Spleen (tissue), 7 donors: Measurements from ENCODE around the gene IDUA.

Source experiments
- CTCF ChIP-seq, 11 experiments: fragments of 200-600 bp in 7 of 11; fragments of 450-650 bp in 4 of 11; sonication (generic) in 4 of 11; IDR thresholded peaks in 8 of 11; conservative IDR thresholded peaks in 3 of 11; 1 replicate in 7 of 11; 2 replicates in 4 of 11; pipeline versions ENCODE4 v1.4.0 to v1.8.0; 2016 to 2021; ENCODE audit warnings: antibody characterized with exemption in 11 of 11, inconsistent platforms in 4 of 11, mild to moderate bottlenecking in 1 of 11
- POLR2A ChIP-seq, 3 donors: fragments of 450-650 bp; IDR thresholded peaks; one replicate each; pipeline ENCODE4 v1.5.1; 2017; ENCODE audit warnings: antibody characterized with exemption in 3 of 3, mild to moderate bottlenecking in 1 of 3
- donor health status: DM: no; HTN: no; CAD: no; lungs with moderate emphysema.
- donor health status: DM: no; HTN: no; CAD: no.
- donor health status: DM: no; HTN: no; CAD: no.

- TF ChIP-seq CTCF (IDR thresholded peaks at IDR 0.05 in 8 of 11, conservative IDR thresholded peaks at IDR 0.05 in 3 of 11): no peak
- TF ChIP-seq POLR2A (IDR thresholded peaks at IDR 0.05): no peak
Measured at GRCh38 chr4:956531-957230, 30.2 kb upstream of the IDUA start.
